NCI-H2107 (cell line): ENCODE measurements around the gene TUFT1.
"Not testable (repeated sequence)": the region's sequence is repeated elsewhere in the genome, so short reads cannot be mapped to it uniquely, and the experiment has no call there.

Experiments
- DNase-seq: peaks from one replicate; lab custom pipeline; 2025; lab: John Stamatoyannopoulos, UW

The TUFT1 gene

GRCh38 chr1:151618003-151618402, 77.9 kb downstream of the TUFT1 start:
- DNase-seq = no peak

- DNase-seq = no peak
These were observed 78.4 kb downstream of the TUFT1 start for GRCh38 chr1:151618470-151618869.

- DNase-seq = not testable (repeated sequence)
These were observed 78.9 kb downstream of the TUFT1 start for GRCh38 chr1:151618996-151619395.

DNA sequence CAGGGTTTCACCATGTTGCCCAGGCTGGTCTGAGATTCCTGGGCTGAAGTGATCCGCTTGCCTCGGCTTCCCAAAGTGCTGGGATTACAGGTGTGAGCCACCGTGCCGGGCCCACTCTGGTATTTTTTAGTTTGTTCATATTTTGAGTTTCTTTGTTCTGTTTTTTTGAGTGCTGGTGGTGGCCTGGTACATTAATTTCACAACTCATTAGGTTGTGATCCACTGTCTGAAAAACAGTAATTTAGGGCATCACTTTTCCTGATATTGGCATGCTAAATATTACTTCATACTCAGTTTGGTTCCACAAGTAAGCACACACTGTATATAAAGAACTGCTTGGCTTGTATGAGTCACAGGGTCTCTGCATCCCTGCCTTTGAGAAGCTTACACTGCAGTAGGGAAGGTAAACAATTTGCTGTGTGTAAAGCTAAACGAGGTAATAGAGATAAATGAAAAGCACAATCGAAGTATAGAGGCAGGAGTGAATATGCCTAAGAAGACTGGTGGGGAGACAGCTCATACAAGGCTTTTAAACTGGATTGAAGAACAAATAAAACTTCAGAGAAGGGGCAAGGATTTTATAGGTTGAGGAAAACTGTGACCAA, 79.5 kb downstream of the TUFT1 start:
- no peak for DNase-seq

DNA sequence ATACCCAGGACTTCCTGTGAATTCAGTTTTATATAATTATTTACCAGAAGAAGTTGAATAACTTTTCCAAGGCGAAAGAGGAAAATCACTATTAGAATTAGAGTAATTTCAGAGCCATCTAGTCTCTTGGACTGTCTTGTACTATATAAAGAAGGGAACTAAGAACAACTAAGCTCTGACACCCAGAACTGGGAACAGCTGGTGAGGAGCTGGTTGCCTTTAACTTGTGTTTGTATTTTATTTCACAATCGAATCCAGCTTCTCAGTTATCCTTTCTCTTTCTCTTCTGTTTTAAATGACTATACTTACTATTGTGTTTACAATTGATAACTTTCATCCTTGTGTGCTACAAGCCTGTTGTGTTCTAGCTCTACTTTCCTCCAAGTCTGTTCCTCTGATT, 80.2 kb downstream of the TUFT1 start:
- no peak for DNase-seq

GRCh38 chr1:151621351-151621750, 81.2 kb downstream of the TUFT1 start:
- DNase-seq = no peak

DNA sequence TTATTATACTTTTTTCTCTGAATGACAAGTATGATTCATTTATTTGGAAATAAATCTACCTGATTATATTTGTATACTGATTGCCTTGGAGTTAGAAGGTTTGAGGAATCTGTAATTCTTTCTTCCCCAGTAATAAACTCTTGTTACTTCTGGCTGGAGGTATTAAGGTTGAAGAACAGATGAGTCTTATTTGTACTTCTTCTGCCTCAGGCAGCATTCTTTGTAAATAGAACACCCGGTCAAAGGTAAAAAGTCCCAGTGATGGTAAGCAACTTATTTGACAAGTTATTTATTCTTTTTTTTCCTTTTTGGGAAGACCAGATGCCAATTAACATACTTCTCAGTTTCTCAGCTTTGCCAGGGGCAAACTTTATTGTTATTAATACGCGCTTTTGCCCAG, 84.7 kb downstream of the TUFT1 start:
- DNase-seq = no peak

GRCh38 chr1:151626740-151627334, 86.7 kb downstream of the TUFT1 start:
- DNase-seq = no peak

- DNase-seq = no peak
These were observed 89.2 kb downstream of the TUFT1 start for GRCh38 chr1:151629278-151629677.
